ENCODE measurements around the gene KIF6.

Gene KIF6

DNA sequence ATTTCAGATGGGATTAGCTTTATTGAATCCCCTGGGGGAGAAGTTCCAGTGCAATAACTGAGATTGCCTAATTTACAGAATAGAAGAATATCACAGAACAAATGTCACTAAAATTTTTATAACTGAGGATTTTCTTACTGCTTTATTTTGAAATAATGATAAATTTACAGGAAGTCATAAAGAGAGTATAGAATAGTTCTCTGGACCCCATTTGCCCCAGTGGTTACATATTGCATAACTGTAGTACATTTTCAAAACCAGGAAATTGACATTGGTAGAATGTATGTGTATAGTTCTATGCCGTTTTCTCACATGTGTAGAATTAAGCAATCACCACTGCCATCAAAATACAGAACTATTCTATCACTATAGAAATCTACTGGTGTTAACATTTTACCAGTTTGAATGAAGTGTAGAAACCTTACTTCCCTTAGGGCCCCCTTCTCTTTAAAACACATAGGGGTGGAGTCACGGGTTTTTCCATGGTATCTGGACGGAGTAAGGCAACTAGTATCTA, 18.3 kb downstream of the KIF6 start:
- no peak overlapping the region for H3K4me2 ChIP-seq (ENCODE audit: low read length)
- H3K4me1 ChIP-seq (ENCODE audit: control insufficient read depth, insufficient read depth, low read length): no peaks in the 10 kb centered on the region
- H3K9me3 ChIP-seq (replicated peaks; ENCODE audit: low read length): no peaks in the 10 kb centered on the region
- no peaks in the 10 kb centered on the region for H3K27me3 ChIP-seq (ENCODE audit: control insufficient read depth, insufficient read depth, low read length)
- H3K4me3 ChIP-seq (ENCODE audit: low read length): no peak overlapping the region
- no peak overlapping the region for H3K9ac ChIP-seq (ENCODE audit: low read depth, low read length)
- no peaks in the 10 kb centered on the region for H3K36me3 ChIP-seq (ENCODE audit: insufficient read depth, low read length)

- H3K4me1 ChIP-seq (ENCODE audit: control insufficient read depth, insufficient read depth, low read length): no peaks in the 10 kb centered on the region
- H3K27me3 ChIP-seq (ENCODE audit: control insufficient read depth, insufficient read depth, low read length): no peaks in the 10 kb centered on the region
- no peak overlapping the region for H3K4me2 ChIP-seq (ENCODE audit: low read length)
- no peaks in the 10 kb centered on the region for H3K9me3 ChIP-seq (replicated peaks; ENCODE audit: low read length)
- H3K36me3 ChIP-seq (ENCODE audit: insufficient read depth, low read length): no peaks in the 10 kb centered on the region
- no peak overlapping the region for H3K4me3 ChIP-seq (ENCODE audit: low read length)
- no peak overlapping the region for H3K9ac ChIP-seq (ENCODE audit: low read depth, low read length)
Measured at GRCh38 chr6:39702265-39702664, 22.9 kb downstream of the KIF6 start.

DNA sequence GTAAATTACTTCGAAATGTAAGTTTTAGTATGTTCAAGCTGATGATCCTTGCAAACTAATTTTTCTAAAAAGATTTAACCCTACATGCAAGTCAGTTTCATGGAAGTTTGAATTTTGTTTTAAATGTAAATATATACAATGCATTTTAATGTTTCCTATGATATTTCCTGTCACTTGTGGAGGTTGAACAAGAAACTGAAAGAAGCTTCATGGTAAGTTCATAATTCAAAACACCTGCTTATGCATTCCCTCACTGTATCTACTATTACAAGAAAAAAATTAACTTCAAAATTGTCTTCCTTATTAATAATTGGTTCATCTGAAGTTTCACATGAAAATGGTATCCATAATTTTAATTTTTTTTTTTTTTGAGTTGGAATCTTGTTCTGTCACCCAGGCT, 24.8 kb downstream of the KIF6 start:
- Histone ChIP-seq H3K36me3 (ENCODE audit: insufficient read depth, low read length) (no peaks in the 10 kb centered on the region), H3K9ac (ENCODE audit: low read depth, low read length) (no peak overlapping the region), H3K4me3 (ENCODE audit: low read length) (no peak overlapping the region), H3K4me2 (ENCODE audit: low read length) (no peak overlapping the region), H3K9me3 (replicated peaks; ENCODE audit: low read length) (no peaks in the 10 kb centered on the region), H3K27me3 (ENCODE audit: control insufficient read depth, insufficient read depth, low read length) (no peaks in the 10 kb centered on the region), H3K4me1 (ENCODE audit: control insufficient read depth, insufficient read depth, low read length) (no peaks in the 10 kb centered on the region)

GRCh38 chr6:39698789-39699188, 26.4 kb downstream of the KIF6 start:
- Histone ChIP-seq H3K27me3 (ENCODE audit: control insufficient read depth, insufficient read depth, low read length) (no peaks in the 10 kb centered on the region), H3K4me2 (ENCODE audit: low read length) (no peak overlapping the region), H3K9ac (ENCODE audit: low read depth, low read length) (no peak overlapping the region), H3K4me3 (ENCODE audit: low read length) (no peak overlapping the region), H3K9me3 (replicated peaks; ENCODE audit: low read length) (no peaks in the 10 kb centered on the region), H3K36me3 (ENCODE audit: insufficient read depth, low read length) (no peaks in the 10 kb centered on the region), H3K4me1 (ENCODE audit: control insufficient read depth, insufficient read depth, low read length) (no peaks in the 10 kb centered on the region)

DNA sequence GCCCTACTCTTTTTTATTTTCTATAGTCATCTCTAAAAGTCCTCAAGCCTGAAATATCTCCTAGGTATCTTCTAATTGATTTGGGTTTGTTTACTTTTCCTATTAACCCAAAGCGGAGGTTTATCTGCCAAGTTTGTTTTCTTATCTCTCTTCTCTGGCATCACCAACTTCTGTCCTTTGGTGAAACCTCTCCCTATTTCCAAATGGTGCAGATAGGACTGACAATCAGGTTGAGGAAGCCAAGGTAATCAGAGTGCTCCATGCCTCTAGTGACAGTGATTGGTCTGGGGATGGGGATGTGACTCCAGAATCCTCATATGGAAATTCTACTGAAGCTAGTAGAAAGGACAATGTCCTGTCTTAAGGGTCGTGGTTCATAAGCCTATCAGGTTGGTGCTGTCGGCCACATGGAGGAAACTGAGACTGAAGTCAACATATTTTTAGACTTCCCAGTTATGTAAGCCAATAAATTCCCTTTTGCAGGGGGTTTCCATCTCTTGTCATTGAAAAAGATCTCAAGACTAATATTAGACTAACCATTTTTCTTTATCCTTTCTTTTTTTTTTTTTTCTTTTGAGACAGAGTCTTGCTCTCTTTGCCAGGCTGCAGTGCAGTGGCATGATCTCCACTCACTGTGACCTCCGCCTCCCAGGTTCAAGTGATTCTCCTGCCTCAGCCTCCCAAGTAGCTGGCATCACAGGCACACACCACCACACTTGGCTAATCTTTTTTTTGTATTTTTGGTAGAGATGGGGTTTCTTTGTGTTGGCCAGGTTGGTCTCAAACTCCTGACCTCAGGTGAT, 28.0 kb downstream of the KIF6 start:
- H3K4me2 ChIP-seq (ENCODE audit: low read length): no peak overlapping the region
- H3K27me3 ChIP-seq (ENCODE audit: control insufficient read depth, insufficient read depth, low read length): no peaks in the 10 kb centered on the region
- no peak overlapping the region for H3K4me3 ChIP-seq (ENCODE audit: low read length)
- no peaks in the 10 kb centered on the region for H3K4me1 ChIP-seq (ENCODE audit: control insufficient read depth, insufficient read depth, low read length)
- H3K36me3 ChIP-seq (ENCODE audit: insufficient read depth, low read length): no peaks in the 10 kb centered on the region
- no peaks in the 10 kb centered on the region for H3K9me3 ChIP-seq (replicated peaks; ENCODE audit: low read length)
- no peak overlapping the region for H3K9ac ChIP-seq (ENCODE audit: low read depth, low read length)

- Histone ChIP-seq H3K4me3 (ENCODE audit: low read length) (no peak overlapping the region), H3K4me2 (ENCODE audit: low read length) (no peak overlapping the region), H3K4me1 (ENCODE audit: control insufficient read depth, insufficient read depth, low read length) (no peaks in the 10 kb centered on the region), H3K9me3 (replicated peaks; ENCODE audit: low read length) (no peaks in the 10 kb centered on the region), H3K9ac (ENCODE audit: low read depth, low read length) (no peak overlapping the region), H3K27me3 (ENCODE audit: control insufficient read depth, insufficient read depth, low read length) (no peaks in the 10 kb centered on the region), H3K36me3 (ENCODE audit: insufficient read depth, low read length) (no peaks in the 10 kb centered on the region)
Measured at GRCh38 chr6:39695447-39695846, 29.8 kb downstream of the KIF6 start.

DNA sequence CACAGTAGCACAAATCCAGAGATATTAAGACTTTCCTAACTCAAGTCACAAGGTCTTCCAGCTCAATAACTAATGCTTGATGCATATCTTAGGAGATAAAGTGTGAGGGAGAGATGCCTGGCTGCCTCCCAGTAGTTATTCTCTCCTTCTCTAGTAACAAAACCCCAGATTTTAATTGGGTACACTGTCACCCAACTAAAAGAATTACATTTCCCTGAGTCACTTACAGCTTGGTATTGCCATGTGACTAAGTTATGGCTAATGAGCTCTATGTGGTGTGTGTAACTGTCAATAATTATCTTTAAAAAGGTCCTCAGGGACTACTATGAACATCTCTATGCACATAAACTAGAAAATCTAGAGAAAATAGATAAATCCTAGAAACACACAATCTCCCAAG, 32.0 kb downstream of the KIF6 start:
- no peak overlapping the region for H3K4me3 ChIP-seq (ENCODE audit: low read length)
- no peaks in the 10 kb centered on the region for H3K9me3 ChIP-seq (replicated peaks; ENCODE audit: low read length)
- H3K36me3 ChIP-seq (ENCODE audit: insufficient read depth, low read length): no peaks in the 10 kb centered on the region
- H3K9ac ChIP-seq (ENCODE audit: low read depth, low read length): no peak overlapping the region
- no peaks in the 10 kb centered on the region for H3K27me3 ChIP-seq (ENCODE audit: control insufficient read depth, insufficient read depth, low read length)
- no peaks in the 10 kb centered on the region for H3K4me1 ChIP-seq (ENCODE audit: control insufficient read depth, insufficient read depth, low read length)
- no peak overlapping the region for H3K4me2 ChIP-seq (ENCODE audit: low read length)

DNA sequence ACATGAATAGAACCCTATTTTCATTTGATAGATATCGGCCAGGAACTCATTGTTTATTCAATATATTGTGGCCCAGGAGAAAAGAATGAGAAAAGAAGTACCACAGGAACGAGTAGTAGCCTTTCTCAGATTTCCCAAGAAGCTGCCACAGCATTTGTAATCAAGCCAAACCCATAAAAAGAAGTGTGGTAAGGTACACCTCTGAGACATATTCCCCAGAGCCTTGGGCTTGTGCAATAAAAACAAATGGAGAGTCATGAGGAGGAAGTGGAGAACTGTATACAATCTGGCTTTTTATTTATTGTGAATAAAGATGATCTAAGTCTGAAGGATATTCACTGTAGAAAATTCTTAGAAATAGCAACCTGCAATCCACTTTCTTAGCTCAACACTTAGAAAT, 36.7 kb downstream of the KIF6 start:
- Histone ChIP-seq H3K4me1 (ENCODE audit: control insufficient read depth, insufficient read depth, low read length) (no peaks in the 10 kb centered on the region), H3K4me3 (ENCODE audit: low read length) (no peak overlapping the region), H3K27me3 (ENCODE audit: control insufficient read depth, insufficient read depth, low read length) (no peaks in the 10 kb centered on the region), H3K9ac (ENCODE audit: low read depth, low read length) (no peak overlapping the region), H3K4me2 (ENCODE audit: low read length) (no peak overlapping the region), H3K9me3 (replicated peaks; ENCODE audit: low read length) (no peaks in the 10 kb centered on the region), H3K36me3 (ENCODE audit: insufficient read depth, low read length) (no peaks in the 10 kb centered on the region)

- no peaks in the 10 kb centered on the region for H3K27me3 ChIP-seq (ENCODE audit: control insufficient read depth, insufficient read depth, low read length)
- H3K4me1 ChIP-seq (ENCODE audit: control insufficient read depth, insufficient read depth, low read length): no peaks in the 10 kb centered on the region
- no peak overlapping the region for H3K4me3 ChIP-seq (ENCODE audit: low read length)
- H3K9ac ChIP-seq (ENCODE audit: low read depth, low read length): no peak overlapping the region
- H3K9me3 ChIP-seq (replicated peaks; ENCODE audit: low read length): no peaks in the 10 kb centered on the region
- no peak overlapping the region for H3K4me2 ChIP-seq (ENCODE audit: low read length)
- no peaks in the 10 kb centered on the region for H3K36me3 ChIP-seq (ENCODE audit: insufficient read depth, low read length)
Measured at GRCh38 chr6:39686976-39687375, 38.2 kb downstream of the KIF6 start.

DNA sequence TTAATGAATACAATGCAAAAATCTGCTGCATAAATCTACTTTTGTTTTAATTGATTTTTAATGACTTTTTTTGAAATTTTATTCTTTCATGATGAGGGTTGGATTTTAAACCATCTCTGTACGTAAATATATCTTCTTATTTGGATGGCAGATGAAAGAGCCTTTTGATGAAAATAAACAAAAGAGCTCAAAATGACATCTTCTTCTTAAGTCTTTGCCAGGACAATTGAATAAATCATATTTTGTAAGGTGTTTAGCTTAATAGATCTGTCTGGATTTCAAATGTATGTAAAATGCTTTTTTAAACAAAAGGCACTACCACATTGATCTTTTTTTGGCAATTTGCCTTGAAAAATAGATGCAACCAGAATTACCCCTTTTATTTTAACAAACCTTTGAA, 39.3 kb downstream of the KIF6 start:
- no peak overlapping the region for H3K4me3 ChIP-seq (ENCODE audit: low read length)
- no peaks in the 10 kb centered on the region for H3K36me3 ChIP-seq (ENCODE audit: insufficient read depth, low read length)
- H3K4me2 ChIP-seq (ENCODE audit: low read length): no peak overlapping the region
- no peaks in the 10 kb centered on the region for H3K9me3 ChIP-seq (replicated peaks; ENCODE audit: low read length)
- H3K27me3 ChIP-seq (ENCODE audit: control insufficient read depth, insufficient read depth, low read length): no peaks in the 10 kb centered on the region
- no peak overlapping the region for H3K9ac ChIP-seq (ENCODE audit: low read depth, low read length)
- peaks cover 4% of the 10 kb centered on the region for H3K4me1 ChIP-seq (ENCODE audit: control insufficient read depth, insufficient read depth, low read length)

DNA sequence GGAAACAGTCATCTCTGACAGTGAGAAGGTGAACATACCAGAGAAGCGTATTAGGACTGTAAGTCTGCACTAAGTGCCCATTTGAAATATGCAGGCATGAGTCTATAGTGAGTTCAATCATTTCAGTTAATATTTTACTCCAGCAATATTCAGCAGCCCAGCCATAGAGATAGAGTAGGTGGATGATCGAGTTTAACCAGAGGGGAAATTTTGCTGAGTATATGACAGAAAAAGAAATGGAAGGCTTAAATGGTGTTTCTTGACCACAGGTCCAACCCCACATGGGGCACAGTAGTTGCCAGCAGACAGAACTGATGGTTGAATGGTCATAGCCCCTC, 39.8 kb downstream of the KIF6 start:
- H3K4me1 ChIP-seq (ENCODE audit: control insufficient read depth, insufficient read depth, low read length): peaks cover 4% of the 10 kb centered on the region
- H3K36me3 ChIP-seq (ENCODE audit: insufficient read depth, low read length): no peaks in the 10 kb centered on the region
- no peak overlapping the region for H3K4me3 ChIP-seq (ENCODE audit: low read length)
- no peak overlapping the region for H3K9ac ChIP-seq (ENCODE audit: low read depth, low read length)
- no peaks in the 10 kb centered on the region for H3K27me3 ChIP-seq (ENCODE audit: control insufficient read depth, insufficient read depth, low read length)
- no peak overlapping the region for H3K4me2 ChIP-seq (ENCODE audit: low read length)
- H3K9me3 ChIP-seq (replicated peaks; ENCODE audit: low read length): no peaks in the 10 kb centered on the region

- Histone ChIP-seq H3K4me3 (ENCODE audit: low read length) (no peak overlapping the region), H3K9ac (ENCODE audit: low read depth, low read length) (no peak overlapping the region), H3K4me2 (ENCODE audit: low read length) (no peak overlapping the region), H3K36me3 (ENCODE audit: insufficient read depth, low read length) (no peaks in the 10 kb centered on the region), H3K27me3 (ENCODE audit: control insufficient read depth, insufficient read depth, low read length) (no peaks in the 10 kb centered on the region), H3K4me1 (ENCODE audit: control insufficient read depth, insufficient read depth, low read length) (peaks cover 4% of the 10 kb centered on the region), H3K9me3 (replicated peaks; ENCODE audit: low read length) (no peaks in the 10 kb centered on the region)
Measured at GRCh38 chr6:39684790-39685488, 40.3 kb downstream of the KIF6 start.
